Mucosa of rectum (tissue), 2 donors: Measurements from ENCODE around the gene DOCK3.

Experiments used
- H3K27ac ChIP-seq, 2 donors: one replicate each; pipeline ENCODE4 v1.7.0; 2013; ENCODE audit warnings: inconsistent platforms in 2 of 2, low read depth in 2 of 2, low read length in 2 of 2
- H3K27me3 ChIP-seq, 2 donors: one replicate each; pipeline ENCODE4 v1.7.0; 2013; ENCODE audit warnings: low read length in 2 of 2; ENCODE audit not compliant: control insufficient read depth in 2 of 2, insufficient read depth in 2 of 2
- H3K36me3 ChIP-seq, 2 donors: one replicate each; pipeline ENCODE4 v1.7.0; 2013; ENCODE audit warnings: low read length in 2 of 2; ENCODE audit not compliant: control insufficient read depth in 2 of 2, insufficient read depth in 2 of 2
- H3K4me1 ChIP-seq, 2 donors: one replicate each; pipeline ENCODE4 v1.7.0; 2013; ENCODE audit warnings: low read length in 2 of 2, mild to moderate bottlenecking in 1 of 2; ENCODE audit not compliant: control insufficient read depth in 2 of 2, insufficient read depth in 2 of 2
- H3K4me3 ChIP-seq, 2 donors: one replicate each; pipeline ENCODE4 v1.7.0; 2013; ENCODE audit warnings: low read length in 2 of 2
- H3K9ac ChIP-seq, 2 donors: one replicate each; pipeline ENCODE4 v1.7.0; 2013; ENCODE audit warnings: low read length in 2 of 2, low read depth in 1 of 2, mild to moderate bottlenecking in 1 of 2
- H3K9me3 ChIP-seq, 2 donors: one replicate each; pipeline ENCODE4 v1.7.0; 2013; ENCODE audit warnings: low read length in 2 of 2; ENCODE audit not compliant: control insufficient read depth in 2 of 2
- donor health status: healthy.
- donor health status: Normal muscosa, but diverticular disease.

Gene DOCK3

DNA sequence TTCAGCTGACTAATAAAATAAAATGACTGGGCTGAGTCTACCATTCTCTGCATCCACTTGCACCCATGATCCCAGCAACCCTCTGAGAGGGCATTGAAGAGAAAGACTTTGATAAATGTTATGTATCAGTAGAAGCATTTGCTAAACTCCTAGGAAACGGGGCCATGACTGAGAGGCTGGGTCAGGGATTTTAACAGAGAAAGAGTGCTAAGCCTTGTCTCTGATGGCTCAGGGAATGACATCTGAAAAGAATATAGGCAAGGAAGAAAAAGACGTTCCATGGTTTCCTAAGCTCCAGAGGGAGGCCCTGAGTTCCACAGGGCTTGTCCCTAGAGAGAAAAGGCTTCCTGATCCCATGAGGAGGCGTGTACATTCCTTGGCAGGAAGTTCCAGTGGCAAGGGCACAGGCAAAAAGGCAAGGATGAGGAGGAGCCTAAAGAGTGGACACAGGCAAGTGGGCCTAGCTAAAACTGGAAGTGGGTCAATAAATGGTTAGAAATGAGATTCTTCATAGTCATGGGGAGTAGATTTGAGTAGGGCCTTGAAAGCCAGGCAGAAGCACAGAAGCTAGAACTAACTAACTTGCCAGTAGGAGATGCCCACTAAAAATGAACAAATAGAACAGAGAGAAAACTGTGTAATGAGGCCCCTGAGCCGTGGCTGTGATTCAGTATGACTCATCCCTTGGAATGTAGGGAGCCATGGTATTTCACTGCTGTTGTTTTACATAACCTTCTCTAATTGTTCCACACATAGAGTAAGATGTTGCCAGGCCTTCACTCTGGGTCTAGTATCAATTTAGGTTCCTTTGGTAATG, 665.5 kb downstream of the DOCK3 start:
- no peak overlapping the region for H3K9ac ChIP-seq
- H3K4me3 ChIP-seq, result no peak overlapping the region
- no peaks in the 10 kb centered on the region for H3K36me3 ChIP-seq
- H3K9me3 ChIP-seq, result no peaks in the 10 kb centered on the region
- H3K27ac ChIP-seq, result no peak overlapping the region
- H3K4me1 ChIP-seq, result no peaks in the 10 kb centered on the region
- no peaks in the 10 kb centered on the region for H3K27me3 ChIP-seq

DNA sequence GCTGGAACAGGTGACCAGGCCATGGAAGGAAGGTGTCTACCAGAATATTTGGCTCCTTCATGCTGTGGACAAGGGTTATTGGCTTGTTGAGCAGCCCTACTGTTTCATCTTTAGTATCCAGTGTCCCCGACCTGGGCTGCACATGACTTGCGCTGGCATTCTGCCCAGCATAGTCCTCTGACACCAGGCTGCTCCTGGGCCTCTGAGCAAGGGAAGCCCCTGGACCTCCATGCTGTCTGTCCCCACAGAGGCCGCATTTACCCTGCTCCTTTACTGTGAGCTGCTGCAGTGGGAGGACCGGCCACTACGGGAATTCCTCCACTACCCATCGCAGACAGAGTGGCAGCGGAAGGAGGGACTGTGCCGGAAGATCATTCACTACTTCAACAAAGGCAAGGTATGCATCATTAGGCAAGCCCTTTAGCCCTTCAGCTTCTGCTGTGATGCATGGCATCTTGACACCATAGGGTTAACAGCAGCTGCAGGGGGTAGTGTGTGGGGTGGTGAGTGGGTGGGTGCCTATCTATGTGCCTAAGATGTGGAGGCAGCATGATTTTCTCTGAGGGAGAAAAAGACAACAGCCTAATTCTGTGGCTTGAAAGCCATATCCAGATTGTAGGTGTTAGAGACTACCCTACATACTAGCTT, 666.4 kb downstream of the DOCK3 start:
- no peak overlapping the region for H3K27ac ChIP-seq
- no peaks in the 10 kb centered on the region for H3K27me3 ChIP-seq
- H3K4me1 ChIP-seq, result no peaks in the 10 kb centered on the region
- no peaks in the 10 kb centered on the region for H3K9me3 ChIP-seq
- no peak overlapping the region for H3K9ac ChIP-seq
- no peak overlapping the region for H3K4me3 ChIP-seq
- H3K36me3 ChIP-seq, result no peaks in the 10 kb centered on the region

DNA sequence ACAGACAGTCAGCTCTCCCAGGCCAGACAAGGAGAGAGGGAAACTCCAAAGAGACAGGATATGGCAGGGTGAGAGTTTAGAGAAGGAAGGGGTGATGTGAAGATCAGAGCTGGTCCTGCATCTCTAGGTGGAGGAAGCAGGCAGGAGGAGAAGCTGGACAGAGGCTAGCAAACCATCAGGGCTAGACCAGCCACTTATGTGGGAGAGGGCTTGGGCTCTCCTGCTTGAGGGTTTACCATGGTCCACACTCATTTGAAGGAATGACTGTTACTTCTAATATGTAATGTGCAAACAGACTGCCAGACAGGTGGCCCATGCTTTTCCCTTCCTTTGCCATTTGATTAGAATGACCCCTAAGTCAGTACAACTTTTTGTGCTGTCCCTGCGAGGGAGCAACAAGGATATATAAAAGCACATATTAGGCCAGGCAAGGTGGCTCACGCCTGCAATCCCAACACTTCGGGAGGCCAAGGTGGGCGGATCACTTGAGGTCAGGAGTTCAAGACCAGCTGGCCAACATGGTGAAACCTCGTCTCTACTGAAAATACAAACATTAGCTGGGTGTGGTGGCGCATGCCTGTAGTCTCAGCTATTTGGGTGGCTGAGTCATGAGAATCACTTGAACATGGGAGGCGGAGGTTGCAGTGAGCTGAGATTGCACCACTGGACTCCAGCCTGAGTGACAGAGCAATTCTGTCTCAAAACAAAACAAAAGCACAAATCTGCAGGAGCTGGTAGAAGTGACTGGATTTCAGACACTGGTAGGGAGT, 669.4 kb downstream of the DOCK3 start:
- no peaks in the 10 kb centered on the region for H3K4me1 ChIP-seq
- no peaks in the 10 kb centered on the region for H3K9me3 ChIP-seq
- no peak overlapping the region for H3K9ac ChIP-seq
- H3K36me3 ChIP-seq, result no peaks in the 10 kb centered on the region
- no peaks in the 10 kb centered on the region for H3K27me3 ChIP-seq
- no peak overlapping the region for H3K4me3 ChIP-seq
- no peak overlapping the region for H3K27ac ChIP-seq

DNA sequence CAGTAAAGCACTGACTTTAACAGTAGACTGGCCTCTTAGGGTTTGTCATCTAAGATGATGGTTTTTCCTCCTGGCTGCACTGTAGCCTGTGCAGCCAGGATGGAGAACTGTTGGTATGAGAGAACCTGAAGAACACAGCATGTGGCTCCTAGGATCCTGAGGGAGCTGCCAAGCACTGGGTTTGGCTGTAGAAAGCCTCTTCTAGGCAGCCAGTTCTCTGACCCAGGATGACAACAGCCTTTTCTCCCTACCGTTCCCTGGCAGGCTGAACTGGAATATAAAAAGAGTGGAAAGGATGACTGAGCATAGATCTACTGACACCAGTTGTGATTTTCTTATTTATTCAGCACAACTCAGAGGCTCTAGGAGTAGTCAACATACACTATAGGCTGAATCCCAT, 676.0 kb downstream of the DOCK3 start:
- Histone ChIP-seq H3K27me3 (no peaks in the 10 kb centered on the region), H3K36me3 (no peaks in the 10 kb centered on the region), H3K4me3 (no peak overlapping the region), H3K9ac (no peak overlapping the region), H3K4me1 (no peaks in the 10 kb centered on the region), H3K9me3 (no peaks in the 10 kb centered on the region), H3K27ac (no peak overlapping the region)

DNA sequence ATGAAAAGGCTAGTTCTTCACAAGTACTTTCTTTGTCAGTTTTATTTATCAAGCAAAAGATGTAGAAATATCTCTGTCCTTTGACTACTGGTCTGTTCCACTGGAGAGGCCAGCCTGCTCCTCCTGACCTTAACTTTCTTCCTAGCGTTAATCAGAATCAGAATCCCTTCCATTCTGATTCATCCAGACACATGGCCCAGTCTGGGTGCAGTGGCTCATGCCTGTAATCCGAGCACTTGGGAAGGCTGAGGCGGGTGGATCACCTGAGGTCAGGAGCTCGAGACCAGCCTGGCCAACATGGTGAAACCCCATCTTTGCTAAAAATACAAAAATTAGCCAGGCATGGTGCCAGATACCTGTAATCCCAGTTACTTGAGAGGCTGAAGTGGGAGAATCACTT, 678.4 kb downstream of the DOCK3 start:
- H3K9ac ChIP-seq, result no peak overlapping the region
- H3K27ac ChIP-seq, result no peak overlapping the region
- no peaks in the 10 kb centered on the region for H3K27me3 ChIP-seq
- no peak overlapping the region for H3K4me3 ChIP-seq
- H3K9me3 ChIP-seq, result no peaks in the 10 kb centered on the region
- H3K36me3 ChIP-seq, result no peaks in the 10 kb centered on the region
- no peaks in the 10 kb centered on the region for H3K4me1 ChIP-seq

DNA sequence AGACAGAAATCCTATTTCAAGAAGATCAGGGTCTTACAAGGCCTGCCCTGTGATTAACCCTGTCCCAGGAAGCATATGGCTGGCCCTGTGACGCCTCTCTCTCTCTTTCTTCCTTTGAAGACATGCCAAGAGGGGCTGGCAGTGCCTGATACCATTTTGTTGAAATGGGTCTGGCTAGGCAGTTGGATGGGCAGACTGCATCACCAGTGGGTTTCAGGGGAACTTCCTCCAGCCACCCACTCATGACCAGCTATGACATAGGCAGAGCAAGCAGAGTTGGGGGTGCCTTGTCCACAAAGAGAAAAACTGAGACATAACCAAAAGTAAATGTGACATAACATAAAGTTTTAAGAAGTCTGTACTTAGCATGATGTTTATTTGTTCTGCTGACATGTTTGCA, 679.0 kb downstream of the DOCK3 start:
- Histone ChIP-seq H3K4me3 (no peak overlapping the region), H3K36me3 (no peaks in the 10 kb centered on the region), H3K27ac (no peak overlapping the region), H3K9ac (no peak overlapping the region), H3K9me3 (no peaks in the 10 kb centered on the region), H3K4me1 (no peaks in the 10 kb centered on the region), H3K27me3 (no peaks in the 10 kb centered on the region)

DNA sequence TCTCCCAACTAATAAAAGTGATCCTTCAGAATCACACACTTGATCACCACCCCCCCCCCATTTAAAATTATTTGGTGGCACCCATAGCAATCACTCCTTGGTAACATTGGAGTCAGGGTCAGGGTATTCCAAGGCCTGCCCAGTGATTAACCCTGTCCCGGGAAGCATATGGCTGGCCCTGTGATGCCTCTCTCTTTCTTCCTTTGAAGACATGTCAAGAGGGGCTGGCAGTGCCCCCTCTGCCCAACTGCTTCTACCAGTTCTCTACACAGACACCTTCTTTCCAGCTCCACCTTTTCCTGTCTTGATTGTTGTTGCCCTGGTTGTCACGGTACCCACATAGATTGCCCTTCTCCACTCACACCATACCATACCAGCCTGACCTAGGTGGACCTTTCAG, 679.4 kb downstream of the DOCK3 start:
- Histone ChIP-seq H3K27me3 (no peaks in the 10 kb centered on the region), H3K4me3 (no peak overlapping the region), H3K27ac (no peak overlapping the region), H3K36me3 (no peaks in the 10 kb centered on the region), H3K9ac (no peak overlapping the region), H3K9me3 (no peaks in the 10 kb centered on the region), H3K4me1 (no peaks in the 10 kb centered on the region)

DNA sequence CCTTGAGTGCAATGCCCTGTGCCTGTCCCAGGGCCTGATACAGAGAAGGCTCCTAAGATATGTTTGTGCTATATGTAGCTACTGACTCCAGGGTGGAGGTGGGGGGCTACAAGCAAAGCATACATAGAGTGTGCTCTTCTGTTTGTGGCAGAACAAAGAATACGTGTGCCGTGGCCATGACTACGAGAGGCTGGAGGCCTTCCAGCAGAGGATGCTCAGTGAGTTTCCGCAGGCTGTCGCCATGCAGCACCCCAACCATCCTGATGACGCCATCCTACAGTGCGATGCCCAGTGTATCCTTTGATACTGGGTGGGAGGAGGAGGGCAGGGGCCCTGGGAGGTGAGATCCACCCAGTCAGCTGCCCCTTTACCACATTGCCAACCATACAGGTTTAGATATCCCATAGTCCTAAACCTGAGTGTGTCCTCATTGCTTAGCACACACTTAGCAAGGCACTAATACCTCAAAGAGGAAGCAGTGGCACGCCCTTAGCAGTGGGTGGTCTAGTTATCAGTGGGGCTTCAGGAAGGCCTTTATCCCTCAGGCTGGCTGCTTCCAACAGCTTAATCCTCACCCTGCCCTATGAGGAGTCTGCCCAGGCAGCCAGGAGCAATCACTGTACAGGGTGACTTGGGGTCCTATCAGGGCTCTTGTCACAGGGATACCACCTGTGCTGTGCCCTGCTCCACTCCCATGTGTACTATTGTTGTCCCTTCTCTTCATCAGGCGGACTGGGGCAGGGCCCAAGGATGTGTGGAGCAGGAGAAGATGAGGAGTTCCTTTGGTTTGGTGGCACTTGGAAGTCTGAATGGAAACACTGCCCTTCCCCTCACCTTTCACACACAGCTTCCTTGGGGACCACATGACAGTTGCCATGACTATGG, 680.2 kb downstream of the DOCK3 start:
- Histone ChIP-seq H3K27ac (no peak overlapping the region), H3K4me1 (no peaks in the 10 kb centered on the region), H3K27me3 (no peaks in the 10 kb centered on the region), H3K36me3 (no peaks in the 10 kb centered on the region), H3K9ac (no peak overlapping the region), H3K9me3 (no peaks in the 10 kb centered on the region), H3K4me3 (no peak overlapping the region)

DNA sequence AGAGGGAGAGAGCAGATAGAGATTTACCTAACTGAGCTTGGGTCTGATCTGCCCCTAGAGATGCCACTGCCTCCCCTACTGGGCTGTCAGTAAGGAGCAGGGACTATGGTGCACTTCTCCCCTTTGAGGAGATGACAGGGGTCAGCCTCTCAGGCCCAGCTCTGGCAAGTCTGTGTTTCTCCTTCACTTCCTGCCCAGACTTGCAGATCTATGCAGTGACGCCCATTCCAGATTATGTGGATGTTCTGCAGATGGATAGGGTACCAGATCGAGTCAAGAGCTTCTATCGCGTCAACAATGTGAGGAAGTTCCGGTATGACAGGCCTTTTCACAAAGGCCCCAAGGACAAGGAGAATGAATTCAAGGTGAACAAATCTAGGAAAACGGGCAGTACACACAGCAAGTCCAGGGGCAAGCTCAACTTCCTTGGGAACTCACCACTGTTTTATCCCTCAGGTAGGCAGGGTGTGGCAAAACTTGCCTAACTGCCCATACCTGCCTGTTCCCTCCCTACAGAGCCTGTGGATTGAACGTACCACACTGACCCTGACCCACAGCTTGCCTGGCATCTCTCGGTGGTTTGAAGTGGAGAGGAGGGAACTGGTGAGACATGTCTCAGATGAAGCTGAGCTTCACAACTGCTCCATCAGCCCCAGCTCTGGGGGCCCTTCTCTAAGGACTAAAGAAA, 681.3 kb downstream of the DOCK3 start:
- no peaks in the 10 kb centered on the region for H3K9me3 ChIP-seq
- no peak overlapping the region for H3K27ac ChIP-seq
- H3K4me3 ChIP-seq, result no peak overlapping the region
- no peaks in the 10 kb centered on the region for H3K27me3 ChIP-seq
- no peaks in the 10 kb centered on the region for H3K36me3 ChIP-seq
- H3K9ac ChIP-seq, result no peak overlapping the region
- H3K4me1 ChIP-seq, result no peaks in the 10 kb centered on the region
